ENCODE results near the gene PYCR2.

DNA sequence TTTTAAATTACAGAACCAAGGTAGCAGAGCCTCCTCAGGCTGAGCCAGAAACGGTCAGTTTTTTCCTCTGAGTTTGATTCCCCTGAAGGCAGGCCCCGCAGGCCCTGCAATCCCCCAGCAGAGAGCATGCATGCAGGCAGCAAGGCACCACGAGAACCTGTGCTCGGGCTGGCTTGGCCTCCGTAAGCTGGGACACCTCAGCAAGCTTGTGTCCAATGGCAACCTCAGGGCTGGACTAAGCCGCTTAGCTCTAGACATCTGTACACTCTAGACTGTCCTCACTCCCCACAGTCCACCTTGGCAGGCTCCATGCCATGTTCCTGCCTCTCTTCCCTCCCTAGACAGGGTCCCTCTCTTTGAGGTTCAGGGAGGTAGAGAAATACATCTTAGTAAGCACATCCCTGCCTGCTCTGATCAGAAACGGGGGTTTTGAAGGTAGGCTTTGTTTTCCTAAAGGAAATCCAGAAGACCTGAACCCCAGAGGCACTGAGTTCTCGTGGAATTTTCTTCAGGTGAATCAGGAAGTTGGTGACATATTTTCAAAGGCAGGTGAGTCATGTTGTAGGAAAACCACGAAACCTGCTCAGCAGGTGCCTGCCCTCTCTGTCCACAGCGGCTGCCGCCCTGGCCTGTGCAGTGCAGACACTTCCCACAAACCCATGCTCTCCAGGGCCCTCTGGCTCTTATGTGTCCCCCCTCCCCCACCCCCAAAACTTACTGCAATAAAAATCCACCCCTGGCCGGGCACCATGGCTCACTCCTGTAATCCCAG, 48.8 kb downstream of the PYCR2 start:
- TF ChIP-seq, protein P1, sequence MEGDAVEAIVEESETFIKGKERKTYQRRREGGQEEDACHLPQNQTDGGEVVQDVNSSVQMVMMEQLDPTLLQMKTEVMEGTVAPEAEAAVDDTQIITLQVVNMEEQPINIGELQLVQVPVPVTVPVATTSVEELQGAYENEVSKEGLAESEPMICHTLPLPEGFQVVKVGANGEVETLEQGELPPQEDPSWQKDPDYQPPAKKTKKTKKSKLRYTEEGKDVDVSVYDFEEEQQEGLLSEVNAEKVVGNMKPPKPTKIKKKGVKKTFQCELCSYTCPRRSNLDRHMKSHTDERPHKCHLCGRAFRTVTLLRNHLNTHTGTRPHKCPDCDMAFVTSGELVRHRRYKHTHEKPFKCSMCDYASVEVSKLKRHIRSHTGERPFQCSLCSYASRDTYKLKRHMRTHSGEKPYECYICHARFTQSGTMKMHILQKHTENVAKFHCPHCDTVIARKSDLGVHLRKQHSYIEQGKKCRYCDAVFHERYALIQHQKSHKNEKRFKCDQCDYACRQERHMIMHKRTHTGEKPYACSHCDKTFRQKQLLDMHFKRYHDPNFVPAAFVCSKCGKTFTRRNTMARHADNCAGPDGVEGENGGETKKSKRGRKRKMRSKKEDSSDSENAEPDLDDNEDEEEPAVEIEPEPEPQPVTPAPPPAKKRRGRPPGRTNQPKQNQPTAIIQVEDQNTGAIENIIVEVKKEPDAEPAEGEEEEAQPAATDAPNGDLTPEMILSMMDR (IDR thresholded peaks at IDR 0.05 in 2 of 3, conservative IDR thresholded peaks at IDR 0.05 in 1 of 3; ENCODE audit: control insufficient read depth in 2 of 3, extremely low read depth in 1 of 3, insufficient read depth in 1 of 3, low read depth in 3 of 3, low read length in 3 of 3), result no peak
- no peak for TF ChIP-seq POLR2A (IDR thresholded peaks at IDR 0.05; ENCODE audit: low read depth, low read length)
